Liver (tissue), 9 donors: ENCODE measurements around the gene NPTX2. TPM values are rescaled to one million over a fixed set of nuclear protein-coding genes. Genes with fewer than 3 reads are reported as not detected.

Experiments used
- DNase-seq: peaks from one replicate; pipeline ENCODE4 v3.0.0-alpha.2; 2017; ENCODE audit warnings: low spot score
- H3K27ac ChIP-seq, 2 donors: one replicate each; pipeline ENCODE4 v1.7.0; 2013; ENCODE audit warnings: inconsistent platforms in 2 of 2, low read length in 2 of 2, control low read depth in 1 of 2, low read depth in 1 of 2, mild to moderate bottlenecking in 1 of 2
- H3K27me3 ChIP-seq, 4 donors: one replicate each; pipeline versions ENCODE4 v1.6.1 to v1.7.0; 2013; ENCODE audit warnings: low read length in 3 of 4, inconsistent platforms in 1 of 4, mild to moderate bottlenecking in 1 of 4, moderate library complexity in 1 of 4; ENCODE audit not compliant: control insufficient read depth in 4 of 4, insufficient read depth in 4 of 4
- H3K36me3 ChIP-seq, 4 donors: one replicate each; pipeline versions ENCODE4 v1.6.1 to v1.7.0; 2013; ENCODE audit warnings: low read length in 3 of 4, mild to moderate bottlenecking in 3 of 4, low read depth in 1 of 4, moderate library complexity in 1 of 4; ENCODE audit not compliant: control insufficient read depth in 4 of 4, insufficient read depth in 3 of 4
- H3K4me1 ChIP-seq, 4 donors: one replicate each; pipeline versions ENCODE4 v1.6.1 to v1.7.0; 2013; ENCODE audit warnings: low read length in 3 of 4, mild to moderate bottlenecking in 3 of 4, moderate library complexity in 1 of 4; ENCODE audit not compliant: control insufficient read depth in 4 of 4, insufficient read depth in 4 of 4
- H3K4me3 ChIP-seq, 3 donors: one replicate each; pipeline versions ENCODE4 v1.6.1 to v1.7.0; 2013; ENCODE audit warnings: low read length in 3 of 3, control low read depth in 1 of 3, low read depth in 1 of 3, mild to moderate bottlenecking in 1 of 3
- H3K9ac ChIP-seq, 2 donors: one replicate each; pipeline ENCODE4 v1.7.0; 2013; ENCODE audit warnings: low read length in 2 of 2, mild to moderate bottlenecking in 2 of 2, moderate library complexity in 2 of 2, control low read depth in 1 of 2, low read depth in 1 of 2
- H3K9me3 ChIP-seq, 4 donors: one replicate each; pipeline versions ENCODE4 v1.6.1 to v1.7.0; 2013; ENCODE audit warnings: low read length in 3 of 4; ENCODE audit not compliant: control insufficient read depth in 4 of 4
- ATF3 ChIP-seq: IDR thresholded peaks from 2 replicates; pipeline ENCODE4 v1.6.1; 2016; ENCODE audit warnings: antibody characterized with exemption
- CTCF ChIP-seq: fragments of 150-350 bp; IDR thresholded peaks from 2 replicates; pipeline ENCODE4 v1.5.1; 2017; ENCODE audit warnings: improper control_type of control experiment, low read depth, low read length; ENCODE audit not compliant: missing input control
- HNF4A ChIP-seq, 2 donors: conservative IDR thresholded peaks; 2 replicates each; pipeline ENCODE4 v1.6.1; 2016; ENCODE audit warnings: antibody characterized with exemption in 2 of 2, mild to moderate bottlenecking in 2 of 2
- HNF4G ChIP-seq: IDR thresholded peaks from 2 replicates; pipeline ENCODE4 v1.6.1; 2016; ENCODE audit warnings: antibody characterized with exemption
- JUND ChIP-seq, 2 donors: IDR thresholded peaks; 2 replicates each; pipeline ENCODE4 v1.6.1; 2016; ENCODE audit warnings: antibody characterized with exemption in 2 of 2
- RAD21 ChIP-seq, 2 donors: IDR thresholded peaks; 2 replicates each; pipeline ENCODE4 v1.6.1; 2016; ENCODE audit warnings: antibody characterized with exemption in 2 of 2, mild to moderate bottlenecking in 2 of 2
- RXRA ChIP-seq, 2 donors: IDR thresholded peaks; 2 replicates each; pipeline ENCODE4 v1.6.1; 2017 to 2018; ENCODE audit warnings: antibody characterized with exemption in 2 of 2, mild to moderate bottlenecking in 1 of 2
- YY1 ChIP-seq: IDR thresholded peaks from 2 replicates; pipeline ENCODE4 v1.6.1; 2016; ENCODE audit warnings: antibody characterized with exemption, mild to moderate bottlenecking
- WGBS: extraction: QIAGEN DNeasy Blood & Tissue Kit; methylation state at CpG from one replicate; pipeline ENCODE4 v1.1.7; 2013; 5-methylcytosine and 5-hydroxymethylcytosine counted together
- polyA plus RNA-seq, 2 donors: library from polyadenylated mRNA; stranded (reverse) in 1 of 2; unstranded in 1 of 2; fragments of 200-250 nt in 1 of 2; fragments of >200 nt in 1 of 2; fragmentation: Nextera tagmentation in 1 of 2; extraction: Ambion mirVana in 1 of 2; gene quantifications; one replicate each; pipeline versions ENCODE4 v1.2.1 to v1.2.3, GENCODE V29; 2013 to 2015
- total RNA-seq, 2 donors: library from RNA; depleted of rRNA; stranded (reverse); fragments of >200 nt; gene quantifications; one replicate each; pipeline ENCODE4 v1.2.3, GENCODE V29; 2014
- TF ChIP-seq, protein P1 (sequence below): IDR thresholded peaks from 2 replicates; pipeline ENCODE4 v1.6.1; 2016; ENCODE audit warnings: antibody characterized with exemption, mild to moderate bottlenecking
- donor health status: healthy.
- donor health status: healthy.
- donor health status: healthy.
- donor health status: healthy.
- donor health status: healthy.

Gene NPTX2, protein sequence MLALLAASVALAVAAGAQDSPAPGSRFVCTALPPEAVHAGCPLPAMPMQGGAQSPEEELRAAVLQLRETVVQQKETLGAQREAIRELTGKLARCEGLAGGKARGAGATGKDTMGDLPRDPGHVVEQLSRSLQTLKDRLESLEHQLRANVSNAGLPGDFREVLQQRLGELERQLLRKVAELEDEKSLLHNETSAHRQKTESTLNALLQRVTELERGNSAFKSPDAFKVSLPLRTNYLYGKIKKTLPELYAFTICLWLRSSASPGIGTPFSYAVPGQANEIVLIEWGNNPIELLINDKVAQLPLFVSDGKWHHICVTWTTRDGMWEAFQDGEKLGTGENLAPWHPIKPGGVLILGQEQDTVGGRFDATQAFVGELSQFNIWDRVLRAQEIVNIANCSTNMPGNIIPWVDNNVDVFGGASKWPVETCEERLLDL
- 1 to 10 TPM in 1 of 2 donors, under 1 TPM in 1; 0.09 to 1.5 TPM for total RNA-seq
- polyA plus RNA-seq: under 1 TPM; 0.22 to 0.95 TPM

GRCh38 chr7:98617051-98617959 lies at the start of gene NPTX2:
TSS of gene NPTX2 (plus strand) at chr7:98617285. CDS start at chr7:98617462, 177 bp downstream.
- H3K36me3 ChIP-seq: no peaks in the 10 kb centered on the region
- H3K27ac ChIP-seq: no peak within 1 kb of the TSS
- TF ChIP-seq YY1: no peak
- no peak for TF ChIP-seq JUND (IDR thresholded peaks at IDR 0.05)
- no peak for TF ChIP-seq RXRA (IDR thresholded peaks at IDR 0.05)
- peak; percentile 44 for TF ChIP-seq CTCF
- no peak for TF ChIP-seq ATF3
- TF ChIP-seq HNF4G: no peak
- no peak for TF ChIP-seq HNF4A (conservative IDR thresholded peaks at IDR 0.05)
- peak within 1 kb of the TSS in 1 of 3 donors; percentile 44 for H3K4me3 ChIP-seq
- H3K4me1 ChIP-seq: peaks cover 20 to 37% (median 26%) of the 10 kb centered on the region in 4 donors
- peaks cover 3 to 10% (median 5%) of the 10 kb centered on the region in 4 donors for H3K27me3 ChIP-seq
- H3K9me3 ChIP-seq: no peaks in the 10 kb centered on the region
- WGBS: 7% methylated on average over 130 of the region's 130 CpGs
- no peak within 1 kb of the TSS for H3K9ac ChIP-seq
- peak; percentile 46 for DNase-seq

GRCh38 chr7:98567991-98568390 lies 49.1 kb upstream of the NPTX2 start:
- DNase-seq: no peak
- Histone ChIP-seq H3K27me3 (peaks cover 0 to 3% (median 0%) of the 10 kb centered on the region in 4 donors), H3K4me1 (no peaks in the 10 kb centered on the region), H3K9me3 (peaks cover 0 to 2% (median 0%) of the 10 kb centered on the region in 4 donors), H3K4me3 (no peak overlapping the region), H3K36me3 (no peaks in the 10 kb centered on the region), H3K27ac (no peak overlapping the region), H3K9ac (no peak overlapping the region)
- 85% methylated on average over 7 of the region's 7 CpGs for WGBS
- TF ChIP-seq RXRA (IDR thresholded peaks at IDR 0.05) (no peak), HNF4A (conservative IDR thresholded peaks at IDR 0.05) (no peak), CTCF (no peak), RAD21 (IDR thresholded peaks at IDR 0.05) (no peak)
- TF ChIP-seq, protein P1, sequence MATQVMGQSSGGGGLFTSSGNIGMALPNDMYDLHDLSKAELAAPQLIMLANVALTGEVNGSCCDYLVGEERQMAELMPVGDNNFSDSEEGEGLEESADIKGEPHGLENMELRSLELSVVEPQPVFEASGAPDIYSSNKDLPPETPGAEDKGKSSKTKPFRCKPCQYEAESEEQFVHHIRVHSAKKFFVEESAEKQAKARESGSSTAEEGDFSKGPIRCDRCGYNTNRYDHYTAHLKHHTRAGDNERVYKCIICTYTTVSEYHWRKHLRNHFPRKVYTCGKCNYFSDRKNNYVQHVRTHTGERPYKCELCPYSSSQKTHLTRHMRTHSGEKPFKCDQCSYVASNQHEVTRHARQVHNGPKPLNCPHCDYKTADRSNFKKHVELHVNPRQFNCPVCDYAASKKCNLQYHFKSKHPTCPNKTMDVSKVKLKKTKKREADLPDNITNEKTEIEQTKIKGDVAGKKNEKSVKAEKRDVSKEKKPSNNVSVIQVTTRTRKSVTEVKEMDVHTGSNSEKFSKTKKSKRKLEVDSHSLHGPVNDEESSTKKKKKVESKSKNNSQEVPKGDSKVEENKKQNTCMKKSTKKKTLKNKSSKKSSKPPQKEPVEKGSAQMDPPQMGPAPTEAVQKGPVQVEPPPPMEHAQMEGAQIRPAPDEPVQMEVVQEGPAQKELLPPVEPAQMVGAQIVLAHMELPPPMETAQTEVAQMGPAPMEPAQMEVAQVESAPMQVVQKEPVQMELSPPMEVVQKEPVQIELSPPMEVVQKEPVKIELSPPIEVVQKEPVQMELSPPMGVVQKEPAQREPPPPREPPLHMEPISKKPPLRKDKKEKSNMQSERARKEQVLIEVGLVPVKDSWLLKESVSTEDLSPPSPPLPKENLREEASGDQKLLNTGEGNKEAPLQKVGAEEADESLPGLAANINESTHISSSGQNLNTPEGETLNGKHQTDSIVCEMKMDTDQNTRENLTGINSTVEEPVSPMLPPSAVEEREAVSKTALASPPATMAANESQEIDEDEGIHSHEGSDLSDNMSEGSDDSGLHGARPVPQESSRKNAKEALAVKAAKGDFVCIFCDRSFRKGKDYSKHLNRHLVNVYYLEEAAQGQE: no peak
